HPDE6-E6E7 (cell line): ENCODE measurements around the gene STARD3.

ENCODE experiments used
- DNase-seq: peaks from one replicate; pipeline ENCODE4 v3.0.0; 2011; ENCODE audit warnings: missing footprints; ENCODE audit errors: extremely low spot score

STARD3 gene

DNA sequence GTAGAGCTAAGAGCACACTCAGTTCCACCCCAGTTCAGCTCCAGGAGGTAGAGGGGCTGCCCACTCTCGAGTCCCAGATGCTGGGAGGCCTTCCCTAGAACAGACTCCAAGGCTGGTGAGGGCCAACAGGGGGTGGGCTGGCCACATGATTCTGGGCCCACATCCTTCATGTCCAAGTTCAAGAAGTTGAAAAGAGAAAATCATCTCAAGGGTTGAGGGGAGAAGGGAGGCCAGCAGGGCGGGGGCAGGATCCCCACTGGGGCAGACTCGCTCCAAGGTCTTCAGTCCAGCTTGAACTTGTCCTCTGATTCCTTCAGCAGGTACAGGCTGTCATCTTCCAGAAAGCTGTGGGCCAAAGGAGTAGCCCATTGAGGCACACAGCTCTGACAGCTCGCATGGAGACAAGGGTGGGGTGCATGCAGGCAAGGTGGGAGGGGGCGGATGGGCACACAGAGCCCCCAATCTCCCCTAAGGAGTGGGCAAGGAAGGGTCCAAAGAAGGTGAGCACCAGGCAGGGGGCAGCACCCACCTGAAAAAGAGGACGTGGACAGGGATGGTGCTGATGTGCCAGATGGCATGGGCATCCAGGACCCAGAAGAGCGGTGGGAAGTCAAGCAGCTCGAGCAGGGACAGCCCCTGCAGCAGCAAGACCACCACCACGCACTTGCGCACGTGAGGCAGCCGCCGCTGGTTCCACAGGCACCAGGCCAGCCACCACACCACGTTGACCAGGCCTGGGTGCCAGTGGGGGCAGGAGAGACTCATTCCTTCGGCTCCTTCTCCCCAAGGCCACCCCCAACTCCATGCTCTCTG, 35.8 kb downstream of the STARD3 start:
- DNase-seq: no peak

GRCh38 chr17:39673335-39674081, 36.6 kb downstream of the STARD3 start:
- DNase-seq: no peak

- DNase-seq: no peak
Observed at GRCh38 chr17:39674179-39674578, 37.2 kb downstream of the STARD3 start.

DNA sequence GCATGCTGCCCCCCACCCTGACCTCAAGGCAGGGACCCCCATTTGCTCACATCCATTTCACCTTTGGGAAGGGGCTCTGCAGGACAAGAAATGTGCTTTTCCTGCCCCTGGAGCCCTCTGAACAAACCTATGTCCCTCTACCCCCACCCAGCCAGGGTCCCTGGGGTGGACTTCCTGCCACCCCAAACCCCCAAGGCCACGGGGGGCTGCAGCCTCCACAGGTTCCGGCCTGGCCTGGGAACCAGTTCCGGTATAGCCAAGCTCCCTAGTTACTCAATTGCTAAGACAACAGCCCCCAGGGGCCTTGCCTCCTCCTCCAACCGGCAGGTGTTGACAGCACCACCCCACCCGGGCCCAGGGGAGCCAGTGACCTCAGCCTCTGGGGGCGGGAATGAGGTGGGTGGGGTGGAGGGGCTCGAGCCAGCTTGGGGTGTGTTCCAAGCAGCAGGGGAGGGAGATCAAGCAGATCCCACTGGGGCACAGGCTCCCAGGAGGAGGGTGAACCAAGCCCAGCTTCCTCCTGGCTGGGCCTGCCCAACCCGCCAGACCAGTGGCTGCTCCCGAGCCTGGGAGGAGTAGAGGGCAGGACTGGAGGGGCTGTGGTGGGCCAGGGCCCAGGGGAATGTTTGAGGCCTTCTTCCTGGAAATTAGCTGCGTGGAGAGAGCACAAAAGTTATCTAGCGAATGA, 37.9 kb downstream of the STARD3 start:
- DNase-seq: peak; percentile 41

DNA sequence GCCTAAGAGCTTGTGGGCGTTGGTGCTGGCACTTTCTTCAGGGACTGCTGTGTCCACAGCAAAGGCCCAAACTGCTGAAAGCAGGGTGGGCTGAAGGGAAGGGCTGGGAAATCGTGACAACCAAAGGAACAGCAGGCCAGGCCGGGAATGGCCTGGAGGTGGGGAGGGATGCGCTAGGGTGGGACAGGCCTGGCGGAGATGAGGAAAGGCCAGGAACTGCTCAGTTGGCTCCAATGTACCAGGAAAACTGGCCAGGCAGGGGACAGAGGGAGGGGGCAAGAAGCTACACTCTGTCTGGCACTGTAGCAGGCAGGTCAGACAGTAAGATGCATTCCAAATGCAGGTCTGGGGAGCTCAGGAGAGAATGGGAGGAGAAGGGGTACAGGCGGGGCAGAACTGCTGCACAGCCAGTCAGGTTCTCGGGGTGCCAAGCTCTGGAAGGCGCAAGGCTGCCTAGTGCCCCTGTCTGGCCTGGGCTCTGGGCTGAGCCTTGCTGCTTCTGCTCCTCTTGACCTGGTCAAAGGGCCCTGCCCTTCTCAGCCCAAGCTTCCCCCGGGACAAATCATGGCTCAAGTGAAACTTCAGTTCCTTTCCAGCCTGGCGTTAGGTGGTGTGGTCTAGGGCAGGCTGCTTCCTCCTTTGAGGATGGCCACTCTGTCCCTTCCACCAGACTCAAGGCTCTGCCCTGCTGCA, 38.6 kb downstream of the STARD3 start:
- DNase-seq: no peak

- DNase-seq: no peak
Observed at GRCh38 chr17:39676198-39676819, 39.4 kb downstream of the STARD3 start.

DNA sequence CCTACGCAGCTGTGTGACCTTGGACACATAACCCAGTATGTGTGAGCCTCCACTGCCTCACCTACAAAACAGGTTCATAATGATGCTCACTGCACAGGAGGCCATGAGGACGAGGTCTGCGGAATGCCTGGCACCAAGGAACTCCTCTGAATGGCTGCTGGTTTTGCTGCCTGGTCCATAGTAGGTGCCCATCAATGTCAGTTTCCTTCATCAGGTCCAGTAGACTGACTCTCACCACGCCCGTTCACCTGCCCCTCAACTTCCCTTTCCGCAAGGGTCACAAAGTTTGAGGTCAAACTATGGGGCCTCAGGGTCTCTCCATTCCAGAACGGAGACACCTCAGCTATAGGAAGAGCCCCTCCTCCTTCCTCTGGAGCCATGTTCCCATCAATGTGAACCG, 40.1 kb downstream of the STARD3 start:
- DNase-seq: no peak

DNA sequence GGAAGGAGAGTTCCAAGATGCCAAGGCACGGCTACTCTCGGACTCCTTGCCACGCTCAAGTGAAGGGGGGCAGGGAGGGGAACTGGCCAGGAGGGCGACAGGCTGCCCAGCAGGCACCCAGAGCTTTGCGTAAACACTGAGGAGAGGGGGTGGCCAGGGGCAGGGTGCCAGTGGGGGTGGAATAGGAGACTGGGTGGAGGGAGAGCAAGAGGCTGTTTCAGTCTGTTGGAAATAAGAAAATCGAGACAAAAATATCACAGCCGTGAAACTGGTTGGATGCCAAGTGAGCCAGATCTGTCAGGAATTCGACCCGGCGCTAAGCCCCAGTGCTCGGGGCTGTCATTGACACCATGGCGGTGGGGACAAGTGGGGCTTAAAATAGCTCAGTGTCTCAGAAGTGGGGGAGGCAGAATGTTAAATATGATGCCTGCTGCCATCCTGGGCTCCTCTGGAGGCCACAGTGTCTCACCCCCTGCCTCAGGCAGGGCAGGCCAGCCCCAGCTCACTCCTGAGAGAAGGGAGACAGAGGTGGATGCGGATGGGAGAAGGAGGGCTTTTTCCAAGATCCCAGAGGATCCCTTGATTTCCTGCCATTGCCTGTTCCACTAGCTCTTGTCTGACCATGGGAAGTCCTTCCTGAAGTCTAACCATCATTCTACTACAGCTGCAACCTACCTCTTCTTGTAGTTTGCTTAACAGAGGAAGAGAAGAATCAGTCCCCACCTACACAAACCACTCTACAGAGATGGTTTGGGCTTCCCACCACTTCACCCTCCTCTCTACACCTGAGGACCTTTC, 40.8 kb downstream of the STARD3 start:
- no peak for DNase-seq

DNA sequence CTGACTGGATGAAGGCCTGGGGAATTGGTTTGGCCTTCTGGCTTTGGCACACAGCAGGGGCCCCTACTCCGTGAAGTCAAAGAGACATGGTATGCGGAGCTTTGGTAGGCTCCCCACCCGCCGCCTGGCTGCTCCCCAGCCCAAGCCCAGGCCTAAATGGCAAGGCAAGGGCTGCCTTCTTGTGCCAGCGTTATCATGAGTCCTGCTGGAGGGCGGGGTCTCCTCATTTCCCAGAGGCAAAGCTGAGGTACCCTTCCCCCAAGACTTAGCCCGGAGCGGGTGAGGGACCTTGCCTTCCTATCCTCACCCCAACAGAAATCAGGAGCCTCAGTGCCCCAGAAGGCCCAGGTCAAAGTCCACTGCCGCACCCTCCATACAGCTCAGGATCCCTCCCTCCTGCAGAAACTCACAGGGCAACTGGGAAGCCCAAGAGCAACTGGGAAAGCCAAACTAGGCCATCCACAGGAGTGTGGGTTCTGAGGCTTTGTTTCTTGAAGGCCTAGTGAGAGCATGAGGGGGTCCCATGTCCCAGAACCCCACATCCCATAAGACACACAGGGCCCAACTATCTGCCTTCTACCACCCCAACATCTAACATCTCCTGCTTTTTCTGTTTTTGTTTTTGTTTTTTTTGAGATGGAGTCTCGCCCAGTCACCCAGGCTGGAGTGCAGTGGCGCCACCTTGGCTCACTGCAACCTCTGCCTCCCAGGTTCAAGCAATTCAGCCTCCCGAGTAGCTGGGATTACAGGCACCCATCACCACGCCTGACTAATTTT, 41.6 kb downstream of the STARD3 start:
- DNase-seq: no peak

DNA sequence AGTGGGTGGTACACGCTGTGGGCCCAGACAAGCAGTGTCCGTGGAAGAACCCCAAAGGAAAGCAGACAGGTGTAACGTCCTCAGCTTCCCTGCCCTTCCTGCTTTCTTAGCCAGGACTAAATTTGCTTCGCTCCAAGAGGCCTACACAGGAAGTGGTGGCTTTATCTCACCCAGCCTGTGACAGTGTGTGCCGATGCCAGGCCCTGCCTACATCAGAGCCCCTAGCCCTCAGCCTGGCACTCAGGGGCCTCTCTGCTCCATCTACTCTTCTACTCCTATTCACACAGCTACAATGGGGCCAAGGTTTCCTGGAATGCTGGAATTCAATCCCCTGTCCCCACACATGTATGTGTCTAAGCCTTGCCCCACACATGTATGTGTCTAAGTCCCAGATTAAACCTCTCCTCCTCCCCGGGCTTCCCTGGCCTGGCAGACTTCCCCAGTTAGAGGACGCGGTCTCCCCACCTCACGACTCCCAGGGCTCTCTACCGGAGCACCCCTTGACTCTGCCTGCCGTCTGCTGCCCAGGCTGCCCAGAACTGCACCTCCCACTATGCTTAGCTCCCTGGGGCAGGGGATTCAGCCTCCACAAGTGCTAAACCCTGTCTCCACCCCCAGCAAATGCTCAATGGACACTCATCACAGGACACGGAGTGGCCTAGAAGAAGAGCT, 42.7 kb downstream of the STARD3 start:
- no peak for DNase-seq

DNA sequence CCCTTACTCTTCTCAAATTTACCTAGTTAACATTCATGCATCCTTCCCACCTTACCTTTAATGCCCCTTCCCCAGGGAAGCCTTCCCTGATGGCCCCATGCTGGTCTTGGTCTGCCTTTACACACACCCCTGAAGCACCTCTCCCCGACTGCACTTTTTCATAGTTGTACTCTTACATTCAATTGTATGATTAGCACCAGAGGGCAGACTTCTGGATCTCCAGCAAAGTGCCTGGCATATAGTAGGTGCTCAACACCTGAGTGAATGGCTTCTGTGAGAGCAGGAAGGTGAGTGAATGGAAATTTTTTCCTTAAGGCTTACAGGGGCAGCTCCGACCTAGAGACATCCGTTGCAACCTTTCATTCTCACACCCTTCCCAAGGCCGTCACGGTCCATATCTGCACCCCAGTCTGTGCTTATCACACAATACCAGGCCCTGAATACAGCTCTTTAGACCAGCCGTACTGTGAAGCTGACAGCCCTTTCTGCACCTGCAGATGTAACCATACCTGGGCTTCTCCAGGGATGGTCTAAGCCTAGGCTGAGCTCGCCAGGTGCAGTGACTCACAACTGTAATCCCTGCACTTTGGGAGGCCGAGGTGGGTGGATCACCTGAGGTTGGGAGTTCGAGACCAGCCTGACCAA, 46.5 kb downstream of the STARD3 start:
- no peak for DNase-seq

DNA sequence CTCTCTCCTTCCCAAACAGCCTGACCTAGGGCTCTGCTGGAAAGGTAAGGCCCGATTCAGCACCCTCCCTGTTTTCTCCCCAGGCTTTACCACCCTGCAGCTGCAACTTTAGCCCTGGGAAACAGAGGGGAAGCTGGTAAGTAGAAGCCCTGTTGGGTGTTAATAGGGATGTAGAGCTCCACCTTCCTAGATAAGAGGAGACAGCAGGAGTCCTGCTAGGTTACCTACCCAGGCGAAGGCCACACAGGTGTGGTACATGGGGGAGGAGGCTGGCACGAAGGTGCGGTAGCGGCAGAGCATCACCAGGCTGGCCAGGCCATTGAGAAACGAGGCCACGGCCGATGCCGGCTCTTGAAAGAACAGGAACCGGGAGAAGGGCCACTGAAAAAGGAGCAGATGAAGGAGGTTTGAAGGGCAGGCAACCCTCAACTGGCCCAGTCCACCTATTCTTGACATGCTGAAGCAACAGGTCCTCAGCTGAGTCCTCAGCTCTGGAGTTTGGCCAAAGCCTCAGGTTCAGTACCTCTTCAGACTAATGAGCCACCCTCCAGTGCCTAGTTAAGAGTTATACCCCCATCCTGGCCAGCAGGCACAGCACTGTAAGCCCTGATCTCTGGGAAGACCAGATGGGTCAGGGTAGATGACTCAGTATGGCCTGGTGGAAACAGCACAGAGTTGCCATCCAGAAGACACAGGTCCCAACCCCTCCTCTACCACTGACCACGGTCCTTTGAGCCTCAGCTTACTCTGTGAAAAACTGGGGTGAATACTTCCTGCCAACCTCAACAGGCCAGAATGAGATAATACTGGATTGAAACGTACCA, 47.6 kb downstream of the STARD3 start:
- no peak for DNase-seq

GRCh38 chr17:39687101-39687545, 50.2 kb downstream of the STARD3 start:
- no peak for DNase-seq

DNA sequence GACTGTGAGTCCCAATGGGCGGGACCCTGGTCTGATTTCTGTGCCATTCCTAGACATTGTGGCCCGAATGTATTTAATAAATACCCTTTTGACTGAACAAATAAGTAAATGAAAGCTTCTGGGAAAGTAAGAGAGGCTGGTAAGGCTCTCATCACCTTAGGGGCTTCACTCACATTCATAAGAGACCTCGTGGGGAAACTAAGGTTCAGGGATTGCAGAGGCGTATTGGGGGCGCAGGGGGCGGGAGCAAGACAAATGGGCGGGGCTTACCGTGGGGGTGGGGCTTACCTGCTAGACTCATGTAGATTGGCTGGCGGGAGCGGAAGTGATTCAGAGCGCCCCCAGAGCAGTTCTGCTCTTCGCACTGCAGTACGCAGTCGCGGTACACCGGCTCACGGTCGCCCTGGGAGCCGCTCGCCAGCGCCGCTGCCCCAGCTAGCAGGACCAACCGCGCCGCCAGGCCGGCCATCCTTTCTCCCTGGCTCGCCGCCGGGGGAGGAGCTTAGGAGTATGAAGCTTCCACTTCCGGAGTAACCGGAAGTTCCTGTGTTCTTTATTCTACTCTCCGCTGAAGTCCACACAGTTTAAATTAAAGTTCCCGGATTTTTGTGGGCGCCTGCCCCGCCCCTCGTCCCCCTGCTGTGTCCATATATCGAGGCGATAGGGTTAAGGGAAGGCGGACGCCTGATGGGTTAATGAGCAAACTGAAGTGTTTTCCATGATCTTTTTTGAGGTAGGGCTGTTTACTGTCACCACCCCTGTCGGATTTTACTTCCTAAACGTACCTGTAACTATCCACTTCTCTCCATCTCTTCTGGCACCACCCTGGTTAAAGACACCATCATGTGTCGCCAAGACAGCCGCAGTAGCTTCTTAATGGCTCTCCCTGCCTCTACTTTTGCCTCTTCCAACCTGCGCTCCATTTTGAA, 50.9 kb downstream of the STARD3 start, which contains the start of gene PGAP3:
Gene PGAP3 (minus strand): TSS at position 512 of the 929 bp plus-strand sequence. CDS start 43 bp downstream, at position 469.
- peak; percentile 91 for DNase-seq

GRCh38 chr17:39688475-39688835, 51.5 kb downstream of the STARD3 start:
- no peak for DNase-seq

DNA sequence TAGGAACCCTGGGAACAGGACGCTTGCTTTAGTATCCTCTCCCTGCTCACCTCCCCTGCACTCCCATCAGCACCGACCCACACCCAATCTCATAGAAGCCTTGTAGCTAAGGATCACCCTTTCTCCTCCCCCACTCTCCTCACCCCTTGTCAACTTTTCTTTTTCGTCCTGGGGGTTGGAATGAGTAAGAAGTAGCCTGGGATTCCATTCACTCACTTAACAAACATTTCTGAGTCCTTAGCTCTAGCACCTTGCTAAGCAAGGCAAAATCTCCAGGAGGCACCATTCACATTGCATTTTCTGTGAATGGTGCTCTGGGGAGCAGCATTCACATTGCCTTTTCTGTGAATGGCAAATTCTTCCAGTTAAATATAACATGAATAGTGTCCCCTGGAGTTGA, 52.0 kb downstream of the STARD3 start:
- DNase-seq: no peak

DNA sequence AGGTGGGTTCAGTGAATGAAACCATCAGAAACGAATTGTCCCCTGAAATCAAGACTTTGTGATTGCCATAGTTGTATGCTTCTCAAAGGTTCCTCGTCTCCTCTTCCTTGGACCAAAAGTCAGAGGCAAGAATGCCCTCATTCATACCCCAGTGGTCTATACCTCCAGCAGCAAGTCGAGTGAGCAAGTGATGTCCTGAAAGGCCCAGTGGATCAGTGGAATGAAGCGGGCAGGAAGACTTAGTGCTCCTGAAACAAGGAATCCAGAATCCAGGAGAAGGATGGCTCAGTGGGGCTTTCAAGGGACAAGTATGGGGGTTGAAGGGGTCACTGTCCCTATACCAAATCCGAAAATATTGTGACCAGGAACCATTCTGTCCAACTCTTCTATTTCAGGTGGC, 57.6 kb downstream of the STARD3 start:
- no peak for DNase-seq
